ENCODE results near the gene ATP5PD.
A peak's percentile ranks its signal among the peaks of the same experiment; 100 is the strongest.

ATP5PD gene

DNA sequence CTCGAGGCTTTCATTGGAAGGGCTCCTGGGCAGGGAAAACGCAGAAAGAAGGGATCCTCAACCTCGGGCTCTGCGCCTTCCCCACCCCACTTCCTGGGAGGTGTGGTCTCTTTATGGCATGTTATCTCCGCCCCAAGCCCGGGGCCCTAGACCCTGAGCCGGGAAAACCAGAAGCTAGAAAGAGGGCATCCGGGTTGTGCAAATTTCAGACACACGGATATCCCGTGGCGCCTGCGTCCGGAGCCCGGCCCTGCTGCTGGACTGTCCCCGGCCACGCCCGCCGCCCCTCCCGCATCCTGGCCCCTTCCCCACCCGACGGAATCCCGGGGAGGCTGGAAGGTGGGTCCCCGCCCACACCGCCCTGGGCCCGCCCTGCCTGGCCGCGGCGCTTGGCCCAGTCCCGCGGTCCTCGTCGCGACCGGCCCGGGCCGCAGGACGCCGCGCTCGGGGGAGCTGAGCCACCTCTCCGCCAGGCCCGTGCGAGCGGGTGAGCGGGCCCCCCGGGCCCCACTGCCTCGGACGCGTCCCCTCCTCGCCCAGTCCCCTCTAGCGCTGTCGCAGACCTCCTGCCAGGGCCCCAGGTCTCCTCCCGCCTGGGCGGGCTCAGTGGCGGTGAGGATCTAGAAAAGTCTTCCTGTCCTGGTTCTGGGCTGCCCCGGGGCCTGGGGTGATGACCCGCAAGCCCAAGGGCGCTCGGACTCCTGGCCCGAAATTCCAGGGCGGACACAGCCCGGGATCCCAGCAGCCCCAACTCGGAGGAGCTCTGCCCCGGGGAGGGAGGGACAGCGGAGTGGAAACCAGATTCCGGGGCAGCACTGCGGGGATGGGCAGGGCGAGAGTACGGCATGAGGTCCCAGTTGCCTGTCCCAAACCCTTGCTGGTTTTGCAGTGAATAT, 41.0 kb upstream of the ATP5PD start, which contains the start of gene SLC16A5 (continued):
- no peak for TF ChIP-seq ZNF221 (tag by site-specific recombination; IDR thresholded peaks at IDR 0.05; ENCODE audit: borderline replicate concordance)
- TF ChIP-seq ZNF274 (IDR thresholded peaks at IDR 0.05; ENCODE audit: low read length) = no peak
- TF ChIP-seq ZNF274 (tag by site-specific recombination; IDR thresholded peaks at IDR 0.05; ENCODE audit: borderline replicate concordance) = no peak
- TF ChIP-seq, protein P1, sequence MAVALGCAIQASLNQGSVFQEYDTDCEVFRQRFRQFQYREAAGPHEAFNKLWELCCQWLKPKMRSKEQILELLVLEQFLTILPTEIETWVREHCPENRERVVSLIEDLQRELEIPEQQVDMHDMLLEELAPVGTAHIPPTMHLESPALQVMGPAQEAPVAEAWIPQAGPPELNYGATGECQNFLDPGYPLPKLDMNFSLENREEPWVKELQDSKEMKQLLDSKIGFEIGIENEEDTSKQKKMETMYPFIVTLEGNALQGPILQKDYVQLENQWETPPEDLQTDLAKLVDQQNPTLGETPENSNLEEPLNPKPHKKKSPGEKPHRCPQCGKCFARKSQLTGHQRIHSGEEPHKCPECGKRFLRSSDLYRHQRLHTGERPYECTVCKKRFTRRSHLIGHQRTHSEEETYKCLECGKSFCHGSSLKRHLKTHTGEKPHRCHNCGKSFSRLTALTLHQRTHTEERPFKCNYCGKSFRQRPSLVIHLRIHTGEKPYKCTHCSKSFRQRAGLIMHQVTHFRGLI (tag by site-specific recombination; IDR thresholded peaks at IDR 0.05) = no peak
- TF ChIP-seq ZSCAN23 (tag by site-specific recombination; IDR thresholded peaks at IDR 0.05) = no peak
- TF ChIP-seq ZNF175 (tag by site-specific recombination; IDR thresholded peaks at IDR 0.05) = no peak
- TF ChIP-seq GLIS1 (tag by site-specific recombination; IDR thresholded peaks at IDR 0.05) = peak; percentile 31; the same call in 1 of the 2 replicates
- TF ChIP-seq ZBTB17 (tag by site-specific recombination; IDR thresholded peaks at IDR 0.05) = no peak
- TF ChIP-seq ZNF555 (tag by site-specific recombination; conservative IDR thresholded peaks at IDR 0.05) = no peak
- no peak for TF ChIP-seq ZNF146 (tag by site-specific recombination; IDR thresholded peaks at IDR 0.05)
- no peak for TF ChIP-seq CTCF (tag by site-specific recombination; IDR thresholded peaks at IDR 0.05)
- no peak for TF ChIP-seq FEZF1 (tag by site-specific recombination; IDR thresholded peaks at IDR 0.05)
- TF ChIP-seq, protein P2, sequence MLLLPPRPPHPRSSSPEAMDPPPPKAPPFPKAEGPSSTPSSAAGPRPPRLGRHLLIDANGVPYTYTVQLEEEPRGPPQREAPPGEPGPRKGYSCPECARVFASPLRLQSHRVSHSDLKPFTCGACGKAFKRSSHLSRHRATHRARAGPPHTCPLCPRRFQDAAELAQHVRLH (tag by site-specific recombination; IDR thresholded peaks at IDR 0.05) = no peak
- 0 out of 2 replicates have a peak, but pooled peaks have one; percentile 28 for TF ChIP-seq KLF9 (tag by site-specific recombination; IDR thresholded peaks at IDR 0.05; ENCODE audit: low read depth)
- no peak for TF ChIP-seq ZNF707 (tag by site-specific recombination; IDR thresholded peaks at IDR 0.05)
- no peak for TF ChIP-seq ZNF114 (tag by site-specific recombination; IDR thresholded peaks at IDR 0.05)
- no peak for TF ChIP-seq ZNF785 (tag by site-specific recombination; IDR thresholded peaks at IDR 0.05)
- TF ChIP-seq, protein P3, sequence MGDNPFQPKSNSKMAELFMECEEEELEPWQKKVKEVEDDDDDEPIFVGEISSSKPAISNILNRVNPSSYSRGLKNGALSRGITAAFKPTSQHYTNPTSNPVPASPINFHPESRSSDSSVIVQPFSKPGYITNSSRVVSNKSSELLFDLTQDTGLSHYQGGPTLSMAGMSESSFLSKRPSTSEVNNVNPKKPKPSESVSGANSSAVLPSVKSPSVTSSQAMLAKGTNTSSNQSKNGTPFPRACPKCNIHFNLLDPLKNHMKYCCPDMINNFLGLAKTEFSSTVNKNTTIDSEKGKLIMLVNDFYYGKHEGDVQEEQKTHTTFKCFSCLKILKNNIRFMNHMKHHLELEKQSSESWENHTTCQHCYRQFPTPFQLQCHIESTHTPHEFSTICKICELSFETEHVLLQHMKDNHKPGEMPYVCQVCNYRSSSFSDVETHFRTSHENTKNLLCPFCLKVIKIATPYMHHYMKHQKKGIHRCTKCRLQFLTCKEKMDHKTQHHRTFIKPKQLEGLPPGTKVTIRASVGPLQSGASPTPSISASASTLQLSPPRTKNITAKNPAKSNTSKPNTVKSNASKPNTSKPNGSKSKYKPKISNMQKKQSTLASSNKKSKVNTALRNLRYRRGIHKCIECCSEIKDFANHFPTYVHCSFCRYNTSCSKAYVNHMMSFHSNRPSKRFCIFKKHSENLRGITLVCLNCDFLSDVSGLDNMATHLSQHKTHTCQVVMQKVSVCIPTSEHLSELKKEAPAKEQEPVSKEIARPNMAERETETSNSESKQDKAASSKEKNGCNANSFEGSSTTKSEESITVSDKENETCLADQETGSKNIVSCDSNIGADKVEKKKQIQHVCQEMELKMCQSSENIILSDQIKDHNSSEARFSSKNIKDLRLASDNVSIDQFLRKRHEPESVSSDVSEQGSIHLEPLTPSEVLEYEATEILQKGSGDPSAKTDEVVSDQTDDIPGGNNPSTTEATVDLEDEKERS (tag by site-specific recombination; IDR thresholded peaks at IDR 0.05) = no peak
- no peak for TF ChIP-seq BCL6B (tag by site-specific recombination; IDR thresholded peaks at IDR 0.05)
- no peak for TF ChIP-seq ZNF558 (tag by site-specific recombination; IDR thresholded peaks at IDR 0.05)
- no peak for TF ChIP-seq ZNF621 (tag by site-specific recombination; IDR thresholded peaks at IDR 0.05)
- TF ChIP-seq, protein P4, sequence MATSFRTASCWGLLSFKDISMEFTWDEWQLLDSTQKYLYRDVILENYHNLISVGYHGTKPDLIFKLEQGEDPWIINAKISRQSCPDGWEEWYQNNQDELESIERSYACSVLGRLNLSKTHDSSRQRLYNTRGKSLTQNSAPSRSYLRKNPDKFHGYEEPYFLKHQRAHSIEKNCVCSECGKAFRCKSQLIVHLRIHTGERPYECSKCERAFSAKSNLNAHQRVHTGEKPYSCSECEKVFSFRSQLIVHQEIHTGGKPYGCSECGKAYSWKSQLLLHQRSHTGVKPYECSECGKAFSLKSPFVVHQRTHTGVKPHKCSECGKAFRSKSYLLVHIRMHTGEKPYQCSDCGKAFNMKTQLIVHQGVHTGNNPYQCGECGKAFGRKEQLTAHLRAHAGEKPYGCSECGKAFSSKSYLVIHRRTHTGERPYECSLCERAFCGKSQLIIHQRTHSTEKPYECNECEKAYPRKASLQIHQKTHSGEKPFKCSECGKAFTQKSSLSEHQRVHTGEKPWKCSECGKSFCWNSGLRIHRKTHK (tag by site-specific recombination; IDR thresholded peaks at IDR 0.05) = no peak
- no peak for TF ChIP-seq ZNF391 (tag by site-specific recombination; IDR thresholded peaks at IDR 0.05; ENCODE audit: borderline replicate concordance, low read depth)
- TF ChIP-seq, protein P5, sequence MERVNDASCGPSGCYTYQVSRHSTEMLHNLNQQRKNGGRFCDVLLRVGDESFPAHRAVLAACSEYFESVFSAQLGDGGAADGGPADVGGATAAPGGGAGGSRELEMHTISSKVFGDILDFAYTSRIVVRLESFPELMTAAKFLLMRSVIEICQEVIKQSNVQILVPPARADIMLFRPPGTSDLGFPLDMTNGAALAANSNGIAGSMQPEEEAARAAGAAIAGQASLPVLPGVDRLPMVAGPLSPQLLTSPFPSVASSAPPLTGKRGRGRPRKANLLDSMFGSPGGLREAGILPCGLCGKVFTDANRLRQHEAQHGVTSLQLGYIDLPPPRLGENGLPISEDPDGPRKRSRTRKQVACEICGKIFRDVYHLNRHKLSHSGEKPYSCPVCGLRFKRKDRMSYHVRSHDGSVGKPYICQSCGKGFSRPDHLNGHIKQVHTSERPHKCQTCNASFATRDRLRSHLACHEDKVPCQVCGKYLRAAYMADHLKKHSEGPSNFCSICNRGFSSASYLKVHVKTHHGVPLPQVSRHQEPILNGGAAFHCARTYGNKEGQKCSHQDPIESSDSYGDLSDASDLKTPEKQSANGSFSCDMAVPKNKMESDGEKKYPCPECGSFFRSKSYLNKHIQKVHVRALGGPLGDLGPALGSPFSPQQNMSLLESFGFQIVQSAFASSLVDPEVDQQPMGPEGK (tag by site-specific recombination; IDR thresholded peaks at IDR 0.05) = peak; percentile 28; the same call in 1 of the 2 replicates
- TF ChIP-seq ZNF404 (tag by site-specific recombination; IDR thresholded peaks at IDR 0.05) = no peak
- TF ChIP-seq ZBTB20 (tag by site-specific recombination; IDR thresholded peaks at IDR 0.05) = peak; percentile 79
- TF ChIP-seq ZNF121 (tag by site-specific recombination; IDR thresholded peaks at IDR 0.05) = no peak
- no peak for TF ChIP-seq ZBTB21 (tag by site-specific recombination; IDR thresholded peaks at IDR 0.05)
